ENCODE results near the gene SERPINA10.

DNA sequence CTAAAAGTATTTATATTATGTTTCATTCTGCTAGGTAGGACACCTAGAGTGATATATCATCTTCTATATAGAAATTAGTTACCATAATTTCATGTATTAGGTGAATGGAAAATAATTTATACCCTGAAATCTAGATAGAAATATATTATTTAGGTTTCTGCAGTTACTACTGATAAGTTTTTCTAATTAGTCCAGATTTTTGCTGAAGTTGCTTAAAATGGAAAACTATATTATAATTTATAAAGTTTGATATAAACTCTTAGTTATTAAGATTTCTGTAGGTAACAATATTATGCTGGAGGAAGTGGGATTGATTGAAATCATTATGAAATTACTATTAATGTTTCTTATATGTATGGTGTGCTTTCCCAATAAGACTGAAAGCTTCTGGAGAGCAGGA is 56.0 kb downstream of the SERPINA10 start:
- TF ChIP-seq, protein P1, sequence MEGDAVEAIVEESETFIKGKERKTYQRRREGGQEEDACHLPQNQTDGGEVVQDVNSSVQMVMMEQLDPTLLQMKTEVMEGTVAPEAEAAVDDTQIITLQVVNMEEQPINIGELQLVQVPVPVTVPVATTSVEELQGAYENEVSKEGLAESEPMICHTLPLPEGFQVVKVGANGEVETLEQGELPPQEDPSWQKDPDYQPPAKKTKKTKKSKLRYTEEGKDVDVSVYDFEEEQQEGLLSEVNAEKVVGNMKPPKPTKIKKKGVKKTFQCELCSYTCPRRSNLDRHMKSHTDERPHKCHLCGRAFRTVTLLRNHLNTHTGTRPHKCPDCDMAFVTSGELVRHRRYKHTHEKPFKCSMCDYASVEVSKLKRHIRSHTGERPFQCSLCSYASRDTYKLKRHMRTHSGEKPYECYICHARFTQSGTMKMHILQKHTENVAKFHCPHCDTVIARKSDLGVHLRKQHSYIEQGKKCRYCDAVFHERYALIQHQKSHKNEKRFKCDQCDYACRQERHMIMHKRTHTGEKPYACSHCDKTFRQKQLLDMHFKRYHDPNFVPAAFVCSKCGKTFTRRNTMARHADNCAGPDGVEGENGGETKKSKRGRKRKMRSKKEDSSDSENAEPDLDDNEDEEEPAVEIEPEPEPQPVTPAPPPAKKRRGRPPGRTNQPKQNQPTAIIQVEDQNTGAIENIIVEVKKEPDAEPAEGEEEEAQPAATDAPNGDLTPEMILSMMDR (IDR thresholded peaks at IDR 0.05; ENCODE audit: low read depth, low read length), result no peak
- TF ChIP-seq POLR2A (IDR thresholded peaks at IDR 0.05; ENCODE audit: extremely low read depth, insufficient read length), result no peak
- no peak for TF ChIP-seq MYC (IDR thresholded peaks at IDR 0.05; ENCODE audit: low read depth, low read length)
- TF ChIP-seq, protein P2, sequence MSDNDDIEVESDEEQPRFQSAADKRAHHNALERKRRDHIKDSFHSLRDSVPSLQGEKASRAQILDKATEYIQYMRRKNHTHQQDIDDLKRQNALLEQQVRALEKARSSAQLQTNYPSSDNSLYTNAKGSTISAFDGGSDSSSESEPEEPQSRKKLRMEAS (IDR thresholded peaks at IDR 0.05; ENCODE audit: low read depth, low read length), result no peak

All from NB4 (cell line).